ENCODE data around the gene METAP1D. TPM values are rescaled to one million over a fixed set of nuclear protein-coding genes. Genes with fewer than 3 reads are reported as not detected.
"Not testable (repeated sequence)": the region's sequence is repeated elsewhere in the genome, so short reads cannot be mapped to it uniquely, and the experiment has no call there.

METAP1D gene
- polyA plus RNA-seq (ENCODE audit: insufficient read length in 4 of 4): 10 to 100 TPM; 10.6 to 15.8 (median 13.2) TPM

DNA sequence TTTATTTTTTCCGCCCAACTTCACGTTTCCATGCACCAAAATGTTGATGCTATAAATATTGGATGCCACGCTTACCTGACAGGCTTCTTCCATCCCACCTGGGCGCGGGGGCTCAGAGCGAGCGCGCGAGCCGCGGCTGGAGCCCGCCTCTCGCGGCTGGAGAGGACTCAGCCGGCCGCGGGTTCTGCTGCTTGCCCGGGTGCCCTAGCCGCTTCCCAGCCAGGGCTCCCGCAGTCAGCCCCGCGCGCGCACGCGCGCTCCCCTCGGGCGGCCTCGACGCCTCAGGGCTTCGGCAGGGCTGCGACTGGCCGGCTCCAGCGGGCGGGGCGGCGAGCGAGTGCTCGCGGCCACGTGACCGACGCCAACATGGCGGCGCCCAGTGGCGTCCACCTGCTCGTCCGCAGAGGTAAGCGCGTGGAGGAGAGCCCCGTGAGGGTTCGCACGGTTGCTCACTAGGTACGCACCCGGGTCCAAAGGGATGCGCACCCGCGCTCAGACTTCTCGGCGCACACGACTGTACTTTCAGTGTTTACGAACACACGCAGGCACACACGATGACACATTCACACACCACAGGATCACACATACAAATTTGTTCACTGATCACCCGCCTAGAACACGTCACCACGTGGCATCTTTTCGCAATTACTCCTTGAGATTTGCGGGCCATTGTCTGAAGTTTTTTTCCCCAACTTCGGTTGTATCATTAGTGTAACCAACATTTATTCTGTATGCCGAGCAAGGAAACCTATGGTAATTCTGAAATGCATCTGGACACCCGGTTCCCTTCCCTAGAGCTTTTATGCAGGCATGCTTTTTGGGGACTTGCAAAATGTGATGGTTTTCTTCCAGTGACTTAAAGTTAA is at the start of gene METAP1D:
METAP1D (plus strand) TSS at position 350 of the 866 bp plus-strand sequence; CDS start at position 367, 17 bp downstream.
- DNase-seq (ENCODE audit: low read depth in 4 of 4, low spot score in 3 of 4): peak; percentile 81 to 85 (median 81)

DNA sequence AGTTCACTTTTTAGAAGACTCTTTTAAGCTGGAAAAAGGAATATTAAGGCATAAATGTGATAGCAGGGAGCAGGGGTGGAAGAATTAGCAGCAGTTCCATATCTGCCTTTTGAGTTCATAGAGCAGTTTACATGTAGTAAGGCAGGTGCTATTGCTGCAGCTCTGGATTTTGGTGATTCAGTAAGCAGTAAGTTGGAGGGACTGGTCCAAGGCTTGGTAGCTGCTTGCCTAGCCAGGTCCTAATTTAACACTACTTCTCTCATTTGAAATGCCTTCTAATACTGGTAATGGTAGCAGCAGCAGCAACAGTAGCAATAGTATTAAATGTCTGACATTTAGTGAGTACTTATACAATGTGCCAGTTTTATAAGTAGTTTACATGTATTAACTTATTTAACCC is 47.5 kb upstream of the METAP1D start:
- DNase-seq (ENCODE audit: low read depth in 4 of 4, low spot score in 3 of 4): no peak

DNA sequence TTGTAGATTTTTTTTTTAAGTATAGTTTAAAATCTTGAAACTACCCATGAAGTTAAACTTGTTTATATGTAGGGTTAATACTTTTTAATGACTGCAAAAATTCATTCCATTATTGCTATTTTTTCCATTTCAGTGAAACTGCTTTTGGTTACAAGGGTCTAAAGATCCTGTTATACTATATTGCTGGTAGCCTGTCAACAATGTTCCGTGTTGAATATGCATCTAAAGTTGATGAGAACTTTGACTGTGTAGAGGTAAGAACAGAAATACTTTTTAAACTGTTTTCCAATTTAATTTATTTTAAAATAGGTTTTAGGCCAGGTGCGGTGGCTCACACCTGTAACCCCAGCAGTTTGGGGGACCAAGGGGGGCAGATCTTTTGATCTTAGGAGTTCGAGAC is 47.0 kb upstream of the METAP1D start:
- DNase-seq (ENCODE audit: low read depth in 4 of 4, low spot score in 3 of 4): no peak

DNA sequence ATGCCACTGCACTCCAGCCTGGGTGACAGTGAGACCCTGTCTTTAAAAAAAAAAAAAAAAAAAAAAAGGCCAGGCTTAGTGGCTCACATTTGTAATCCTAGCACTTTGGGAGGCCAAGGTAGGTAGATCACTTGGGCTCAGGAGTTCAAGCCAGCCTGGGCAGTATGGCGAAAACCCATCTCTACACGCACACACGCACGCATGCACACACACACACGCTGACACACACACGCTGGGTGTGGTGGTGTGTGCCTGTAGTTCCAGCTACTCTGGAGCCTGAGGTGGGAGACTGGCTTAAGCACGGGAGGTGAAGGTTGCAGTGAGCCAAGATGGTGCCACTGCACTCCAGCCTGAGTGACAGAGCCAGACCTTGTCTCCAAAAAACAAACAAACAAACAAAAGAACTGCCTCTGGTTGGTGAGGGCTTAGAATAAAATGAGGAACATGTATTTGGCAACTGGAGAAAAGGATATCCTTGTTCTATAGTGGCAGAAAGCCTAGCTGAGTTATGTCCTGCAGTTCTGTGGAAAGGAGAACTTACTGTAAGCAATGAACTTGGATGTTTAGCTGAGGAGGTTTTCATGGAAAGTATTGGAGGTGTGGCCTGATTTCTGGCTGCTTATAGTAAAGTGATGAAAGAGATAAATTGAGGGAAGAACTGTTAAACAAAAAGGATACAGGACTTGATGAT is 43.5 kb upstream of the METAP1D start:
- no peak for DNase-seq (ENCODE audit: low read depth in 4 of 4, low spot score in 3 of 4)

DNA sequence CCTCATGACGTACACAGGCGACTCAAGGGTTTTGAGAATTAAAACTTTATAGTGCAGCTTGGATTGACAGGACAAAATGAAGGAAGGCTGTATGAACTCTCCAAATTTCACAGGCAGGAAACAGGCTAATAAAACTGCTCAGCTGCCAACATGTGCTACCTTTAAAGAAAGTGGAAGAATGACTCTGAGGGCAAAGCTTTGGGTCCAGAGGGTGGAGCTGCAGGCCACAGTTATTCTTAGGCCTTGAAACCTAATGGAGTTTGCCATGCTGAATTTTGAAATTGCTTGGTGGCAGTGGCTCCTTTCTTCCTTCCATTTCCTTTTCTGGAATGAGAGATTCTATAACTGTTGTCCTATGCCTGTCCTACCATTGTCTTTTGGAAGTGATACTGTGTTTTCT is 42.7 kb upstream of the METAP1D start:
- DNase-seq (ENCODE audit: low read depth in 4 of 4, low spot score in 3 of 4): no peak

DNA sequence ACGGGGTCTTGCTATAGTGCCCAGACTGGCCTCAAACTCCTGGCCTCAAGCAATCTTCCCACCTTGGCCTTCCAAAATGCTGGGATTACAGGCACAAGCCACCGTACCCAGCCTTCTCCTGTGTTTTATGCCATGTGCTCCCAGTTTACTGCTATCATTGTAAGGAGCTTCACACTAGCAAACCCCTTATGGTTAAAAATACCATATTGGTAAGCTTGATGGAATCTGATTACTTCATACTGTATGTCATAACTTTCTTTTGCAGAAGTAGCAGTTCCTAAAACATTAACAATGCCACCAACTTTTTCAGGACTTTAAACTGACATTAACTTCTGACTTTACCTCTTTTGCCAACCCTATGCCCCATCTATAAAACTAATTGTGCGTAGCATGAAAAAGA is 41.3 kb upstream of the METAP1D start:
- DNase-seq (ENCODE audit: low read depth in 4 of 4, low spot score in 3 of 4): no peak

DNA sequence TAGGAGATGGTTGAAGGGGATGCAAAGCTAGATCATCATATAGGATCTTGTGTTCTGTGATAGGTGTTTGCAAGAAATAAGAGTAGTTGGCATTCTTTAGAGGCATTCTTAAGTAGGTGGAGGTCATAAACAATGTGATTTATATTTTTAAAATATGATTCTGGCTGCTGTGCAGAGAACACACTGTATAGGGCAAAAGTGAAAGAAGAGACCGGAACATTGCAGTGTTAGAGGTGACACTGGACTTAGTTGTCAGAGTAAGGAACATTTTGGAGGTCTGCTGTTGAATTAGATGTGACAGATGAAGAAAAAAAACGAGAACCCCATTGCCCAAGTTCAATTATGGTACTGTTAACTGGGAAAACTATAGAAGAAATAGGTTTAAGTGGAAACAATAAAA is 39.8 kb upstream of the METAP1D start:
- DNase-seq (ENCODE audit: low read depth in 4 of 4, low spot score in 3 of 4): no peak

DNA sequence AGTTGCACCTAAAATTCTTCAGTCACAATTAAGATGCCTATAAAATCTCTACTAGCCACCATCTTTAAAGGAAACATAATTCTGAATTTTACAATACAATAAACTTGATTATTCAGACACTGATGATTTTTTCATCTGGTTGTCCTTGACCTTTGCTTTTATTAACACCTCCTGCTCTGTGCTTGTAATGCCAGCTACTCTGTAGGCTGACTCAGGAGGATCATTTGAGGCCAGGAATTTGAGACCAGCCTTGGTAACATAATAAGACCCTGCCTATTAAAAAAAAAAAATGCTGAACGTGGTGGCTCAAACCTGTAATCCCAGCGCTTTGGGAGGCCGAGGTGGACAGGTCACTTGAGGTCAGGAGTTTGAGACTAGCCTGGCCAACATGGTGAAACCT is 39.2 kb upstream of the METAP1D start:
- DNase-seq (ENCODE audit: low read depth in 4 of 4, low spot score in 3 of 4): no peak

DNA sequence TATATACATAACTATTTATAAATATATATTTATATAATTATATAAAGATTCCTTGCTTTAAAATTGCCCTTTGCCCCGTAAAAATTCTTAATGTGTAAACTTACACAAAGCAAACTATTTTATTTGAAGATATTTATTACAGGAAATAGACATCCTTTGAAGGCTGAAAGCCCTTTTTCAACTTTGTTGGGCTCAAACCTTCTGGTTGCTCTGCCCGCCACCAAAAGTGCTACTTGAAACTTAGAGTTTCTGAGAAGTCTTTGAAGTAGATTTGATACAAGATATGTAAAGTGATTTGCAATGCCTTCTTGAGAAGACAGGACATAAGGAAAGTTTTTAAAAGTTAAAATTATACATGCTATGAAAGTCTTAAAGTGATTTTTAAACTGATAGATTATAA is 36.6 kb upstream of the METAP1D start:
- no peak for DNase-seq (ENCODE audit: low read depth in 4 of 4, low spot score in 3 of 4)

DNA sequence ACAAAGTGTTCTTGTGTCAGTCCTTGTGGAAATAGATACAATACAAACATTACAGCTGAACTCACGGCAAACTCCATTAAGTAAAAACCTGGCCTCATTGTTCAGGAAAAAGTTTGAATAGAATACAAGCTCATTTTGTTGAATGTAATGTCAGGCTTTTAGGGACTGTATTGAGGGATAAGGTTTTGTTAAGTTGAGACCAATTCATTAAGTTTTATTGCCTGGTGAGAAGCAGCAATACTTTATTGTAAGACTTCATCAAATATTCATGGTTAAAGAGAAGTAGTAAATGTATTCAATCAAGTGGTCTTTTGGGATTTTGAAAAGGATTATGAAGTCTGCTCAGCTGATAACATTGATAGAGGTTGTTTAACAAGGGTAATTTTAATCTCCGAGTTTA is 35.4 kb upstream of the METAP1D start:
- no peak for DNase-seq (ENCODE audit: low read depth in 4 of 4, low spot score in 3 of 4)

DNA sequence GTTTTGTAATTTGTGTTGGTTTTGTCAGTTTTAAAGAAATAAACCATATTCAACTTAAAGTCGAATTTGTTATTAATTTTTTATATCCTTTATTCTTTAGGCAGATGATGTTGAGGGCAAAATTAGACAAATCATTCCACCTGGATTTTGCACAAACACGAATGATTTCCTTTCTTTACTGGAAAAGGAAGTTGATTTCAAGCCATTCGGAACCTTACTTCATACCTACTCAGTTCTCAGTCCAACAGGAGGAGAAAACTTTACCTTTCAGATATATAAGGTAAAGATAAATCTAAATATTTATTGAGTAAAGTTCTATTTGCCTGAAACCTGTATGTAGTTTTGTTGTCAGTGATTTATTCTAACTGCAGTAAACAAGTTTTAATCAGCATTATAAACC is 34.5 kb upstream of the METAP1D start:
- no peak for DNase-seq (ENCODE audit: low read depth in 4 of 4, low spot score in 3 of 4)

DNA sequence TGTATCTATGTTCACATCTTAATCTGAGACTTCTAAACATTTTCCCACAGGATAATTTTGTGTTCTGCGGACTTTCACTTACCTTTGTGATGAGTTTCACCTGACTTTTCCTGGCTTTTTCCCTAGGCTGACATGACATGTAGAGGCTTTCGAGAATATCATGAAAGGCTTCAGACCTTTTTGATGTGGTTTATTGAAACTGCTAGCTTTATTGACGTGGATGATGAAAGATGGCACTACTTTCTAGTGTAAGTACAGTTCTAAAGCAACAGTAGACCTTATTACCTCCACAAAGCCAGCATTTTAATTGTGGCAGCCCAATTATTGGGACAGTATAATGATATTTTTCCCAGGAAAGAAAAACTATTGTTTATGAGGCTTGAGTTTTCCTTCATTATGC is 34.1 kb upstream of the METAP1D start:
- no peak for DNase-seq (ENCODE audit: low read depth in 4 of 4, low spot score in 3 of 4)

DNA sequence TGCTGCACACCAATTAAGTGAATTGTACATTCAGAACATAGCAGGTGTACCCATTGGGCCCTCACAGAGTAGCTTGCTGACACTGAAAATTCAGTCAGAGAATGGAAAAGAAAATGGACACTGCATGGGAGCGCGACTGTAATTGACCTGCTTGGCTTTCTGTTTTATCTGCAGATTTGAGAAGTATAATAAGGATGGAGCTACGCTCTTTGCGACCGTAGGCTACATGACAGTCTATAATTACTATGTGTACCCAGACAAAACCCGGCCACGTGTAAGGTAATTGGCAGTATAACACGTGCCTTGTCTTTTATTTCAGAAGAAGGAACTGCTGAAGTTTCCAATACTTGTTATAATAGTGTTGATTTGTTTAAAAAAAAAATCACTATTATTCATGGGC is 33.5 kb upstream of the METAP1D start:
- DNase-seq (ENCODE audit: low read depth in 4 of 4, low spot score in 3 of 4): no peak

DNA sequence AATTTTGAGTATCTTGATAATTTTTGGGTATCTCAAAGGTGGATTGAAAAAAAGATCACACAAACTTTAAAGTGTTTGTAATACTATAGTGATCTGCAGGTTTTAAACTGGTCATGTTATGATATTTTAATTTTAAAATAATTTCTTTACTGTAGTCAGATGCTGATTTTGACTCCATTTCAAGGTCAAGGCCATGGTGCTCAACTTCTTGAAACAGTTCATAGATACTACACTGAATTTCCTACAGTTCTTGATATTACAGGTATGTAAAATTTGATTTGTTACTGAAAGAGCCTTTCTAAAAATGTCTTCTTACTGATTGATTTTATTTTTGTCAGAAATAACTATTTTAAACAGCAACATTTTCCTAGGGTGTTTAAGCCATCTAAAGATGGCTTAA is 33.1 kb upstream of the METAP1D start:
- no peak for DNase-seq (ENCODE audit: low read depth in 4 of 4, low spot score in 3 of 4)

DNA sequence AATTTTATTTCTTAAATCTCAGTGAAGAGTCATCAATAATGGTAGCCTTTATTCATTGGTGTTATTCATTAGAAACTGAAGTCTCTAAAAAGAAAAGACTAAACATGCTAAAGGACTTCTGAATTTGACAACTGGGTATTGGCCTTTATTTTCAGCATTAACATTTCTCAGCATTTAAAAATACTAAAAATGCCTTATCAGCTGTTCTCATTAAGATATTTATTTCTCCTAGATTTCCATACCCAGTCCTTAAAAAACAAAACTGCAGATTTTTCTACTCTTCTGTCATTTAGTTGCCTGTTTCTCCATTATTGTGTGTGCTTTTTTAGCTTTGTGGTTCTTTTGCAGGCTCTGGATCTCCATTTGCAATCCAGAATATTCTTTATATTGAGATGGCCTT is 31.2 kb upstream of the METAP1D start:
- DNase-seq (ENCODE audit: low read depth in 4 of 4, low spot score in 3 of 4): no peak

DNA sequence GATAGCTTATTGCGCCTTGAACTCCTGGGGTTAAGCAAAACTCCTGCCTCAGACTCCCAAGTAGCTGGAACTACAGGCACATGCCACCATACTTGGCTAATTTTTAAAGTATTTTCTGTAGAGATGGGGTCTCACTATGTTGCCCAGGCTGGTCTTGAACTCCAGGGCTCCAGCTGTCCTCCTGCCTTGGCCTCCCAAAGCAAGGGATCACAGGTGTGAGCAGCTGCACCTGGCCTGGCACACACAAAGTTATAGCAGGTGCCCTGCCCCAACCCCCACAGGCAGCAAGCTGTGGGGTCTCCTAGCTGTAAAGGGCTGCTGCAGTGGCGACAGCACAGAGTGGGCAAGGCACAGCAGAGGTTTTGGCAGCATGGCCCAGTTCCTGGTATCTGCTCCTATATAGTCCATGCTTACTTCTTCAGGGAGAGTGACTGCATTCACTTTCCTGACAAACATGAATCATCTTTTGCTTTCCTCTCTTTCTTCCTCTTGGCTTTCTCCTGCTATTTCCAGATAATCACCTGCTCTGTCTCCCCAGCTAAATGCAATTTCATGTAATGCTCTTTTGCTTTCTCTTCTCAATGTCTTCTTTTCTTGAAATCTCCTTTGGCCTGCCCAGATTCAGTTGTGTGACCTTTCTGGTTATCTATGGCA is 27.3 kb upstream of the METAP1D start:
- no peak for DNase-seq (ENCODE audit: low read depth in 4 of 4, low spot score in 3 of 4)

DNA sequence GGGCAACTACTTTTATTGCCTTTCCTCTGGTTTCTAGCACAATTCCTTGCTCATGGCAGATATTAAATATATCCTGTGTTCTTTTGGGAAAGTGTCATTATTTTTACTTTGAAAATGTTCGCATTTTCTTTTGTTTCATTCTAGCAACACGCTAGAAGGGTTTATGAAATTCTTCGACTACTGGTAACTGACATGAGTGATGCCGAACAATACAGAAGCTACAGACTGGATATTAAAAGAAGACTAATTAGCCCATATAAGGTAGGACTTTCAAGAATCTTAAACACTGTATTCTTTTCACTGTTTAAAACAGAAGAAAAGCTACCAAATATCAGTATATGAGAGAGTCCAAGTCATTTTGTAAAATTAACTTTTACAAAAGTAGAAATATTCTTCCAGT is 20.6 kb upstream of the METAP1D start:
- DNase-seq (ENCODE audit: low read depth in 4 of 4, low spot score in 3 of 4): no peak

DNA sequence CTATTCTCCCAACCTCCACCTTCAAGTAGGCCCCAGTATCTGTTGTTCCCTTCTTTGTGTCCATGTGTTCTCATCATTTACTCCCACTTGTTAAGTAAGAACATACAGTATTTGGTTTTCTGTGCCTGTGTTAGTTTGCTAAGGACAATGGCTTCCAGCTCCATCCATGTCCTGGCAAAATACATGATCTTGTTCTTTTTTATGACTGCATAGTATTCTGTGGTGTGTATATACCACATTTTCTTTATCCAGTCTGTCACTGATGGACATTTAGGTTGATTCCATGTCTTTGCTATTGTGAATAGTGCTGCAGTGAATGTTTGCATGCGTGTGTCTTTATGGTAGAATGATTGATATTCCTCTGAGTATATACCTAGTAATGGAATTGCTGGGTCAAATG is 15.8 kb upstream of the METAP1D start:
- not testable (repeated sequence) for DNase-seq (ENCODE audit: low read depth in 4 of 4, low spot score in 3 of 4)

DNA sequence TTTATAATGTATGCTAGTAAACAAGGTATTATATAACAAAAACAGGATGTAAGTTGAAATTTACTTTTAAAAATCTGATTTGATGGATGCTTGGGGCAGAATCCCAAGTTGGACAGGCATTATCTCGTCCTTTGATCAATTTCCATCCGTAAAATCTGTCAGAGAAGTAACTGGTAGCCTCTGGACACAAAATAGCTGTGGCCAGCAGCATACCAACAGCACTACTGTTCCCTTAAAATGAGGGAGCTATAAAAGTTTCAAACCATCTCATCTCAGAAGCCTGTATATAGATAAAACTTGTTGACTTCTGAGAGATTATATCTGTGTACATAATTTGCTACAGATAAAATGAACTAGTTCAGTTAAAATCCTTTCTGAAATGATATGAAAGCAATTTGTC is 14.7 kb upstream of the METAP1D start:
- DNase-seq (ENCODE audit: low read depth in 4 of 4, low spot score in 3 of 4): no peak

DNA sequence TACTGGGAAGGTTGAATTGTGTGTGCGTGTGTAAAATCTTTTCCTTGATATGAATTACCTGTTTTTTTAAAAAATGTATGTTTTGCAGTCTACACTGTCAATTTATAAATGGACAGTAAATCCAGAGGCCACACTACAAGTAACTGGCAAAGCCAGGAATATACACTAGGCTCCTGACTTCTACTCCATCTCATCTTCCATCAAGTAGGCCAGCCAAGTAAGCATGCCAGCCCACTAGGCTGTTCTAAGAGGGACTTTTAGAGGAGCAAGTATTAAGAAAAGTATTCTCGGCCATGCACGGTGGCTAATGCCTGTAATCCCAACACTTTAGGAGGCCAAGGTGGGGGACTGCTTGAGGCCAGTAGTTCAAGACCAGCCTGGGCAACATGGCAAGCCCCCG is 13.0 kb upstream of the METAP1D start:
- no peak for DNase-seq (ENCODE audit: low read depth in 4 of 4, low spot score in 3 of 4)

DNA sequence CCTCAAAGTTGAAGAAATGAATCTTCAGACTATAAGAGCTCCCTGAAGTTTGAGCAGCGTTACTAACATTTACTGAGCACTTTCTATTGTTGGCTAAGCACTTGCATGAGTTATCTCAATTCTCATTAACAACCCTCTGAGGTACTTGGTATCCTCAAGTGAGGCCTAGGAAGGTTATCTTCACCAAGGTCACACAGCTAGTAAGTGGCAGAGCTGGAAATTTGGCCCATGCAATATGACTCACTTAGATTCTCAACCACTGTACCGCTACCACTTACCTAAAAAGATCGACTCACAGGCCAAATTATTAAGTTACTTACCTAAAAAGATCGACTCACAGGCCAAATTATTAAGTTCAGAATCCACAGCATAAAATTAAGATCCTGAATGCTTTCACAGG is 8.7 kb upstream of the METAP1D start:
- no peak for DNase-seq (ENCODE audit: low read depth in 4 of 4, low spot score in 3 of 4)

DNA sequence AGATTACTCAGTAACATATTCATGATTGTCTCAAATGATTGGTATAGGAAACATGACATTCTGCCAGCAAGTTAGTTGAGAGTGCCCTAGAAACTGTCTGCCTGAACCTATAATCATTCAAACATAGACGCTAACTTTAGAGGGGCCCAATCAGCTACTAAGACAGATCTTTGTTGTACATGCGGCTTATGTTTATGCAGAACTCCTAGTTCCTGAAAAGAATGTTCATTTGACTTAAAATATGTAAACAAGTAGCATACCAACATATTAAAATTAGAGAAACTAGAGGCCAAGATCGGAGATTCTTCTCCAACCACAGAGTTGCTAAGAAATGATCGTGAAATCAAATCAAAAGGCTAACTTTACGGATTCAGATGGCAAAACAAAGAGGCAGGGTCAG is 4.2 kb upstream of the METAP1D start:
- DNase-seq (ENCODE audit: low read depth in 4 of 4, low spot score in 3 of 4): no peak

Data from right renal pelvis (tissue), 4 donors.